OCI-LY3 (cell line): ENCODE measurements around the gene VWC2.

Source experiments
- H2AFZ ChIP-seq: fragments of 200-600, 300-600 bp; shearing (Covaris generic); 2 replicates; pipeline ENCODE4 v1.6.0; 2014; ENCODE audit warnings: antibody characterized with exemption, low read depth, low read length
- H3K27ac ChIP-seq: fragments of 200-600, 300-600 bp; sonication (generic); 2 replicates; pipeline ENCODE4 v1.5.1; 2014; ENCODE audit warnings: mild to moderate bottlenecking, low read length, moderate library complexity, mixed read lengths
- H3K27me3 ChIP-seq: fragments of 200-600, 300-600 bp; sonication (generic); 2 replicates; pipeline ENCODE4 v1.6.1; 2014; ENCODE audit warnings: low read depth, low read length, mixed read lengths
- H3K36me3 ChIP-seq: fragments of 200-600, 300-600 bp; sonication (generic); replicated peaks from 2 replicates; pipeline ENCODE3; 2014; ENCODE audit warnings: low read depth, low read length, mixed read lengths
- H3K4me1 ChIP-seq: fragments of 300-600, 200-600 bp; sonication (generic); 2 replicates; pipeline ENCODE4 v1.6.1; 2014; ENCODE audit warnings: low read length, mixed read lengths
- H3K4me2 ChIP-seq: fragments of 200-600, 300-600 bp; sonication (generic); 2 replicates; pipeline ENCODE4 v1.6.1; 2014; ENCODE audit warnings: low read length, mixed read lengths
- H3K4me3 ChIP-seq: fragments of 300-600, 200-600 bp; sonication (generic); 2 replicates; pipeline ENCODE4 v1.5.1; 2014; ENCODE audit warnings: antibody characterized with exemption, mild to moderate bottlenecking, low read length, moderate library complexity
- H3K79me2 ChIP-seq: fragments of 300-600, 200-600 bp; shearing (Covaris generic); 2 replicates; pipeline ENCODE4 v1.6.1; 2014; ENCODE audit warnings: mild to moderate bottlenecking, low read length, mixed read lengths
- H3K9ac ChIP-seq: fragments of 300-600, 200-600 bp; shearing (Covaris generic); 2 replicates; pipeline ENCODE4 v1.6.0; 2014; ENCODE audit warnings: mild to moderate bottlenecking, low read length, moderate library complexity
- H3K9me3 ChIP-seq: fragments of 200-600, 300-600 bp; shearing (Covaris generic); 2 replicates; pipeline ENCODE4 v1.6.1; 2014; ENCODE audit warnings: low read length, mixed read lengths; ENCODE audit not compliant: insufficient read depth
- H4K20me1 ChIP-seq: fragments of 200-600, 300-600 bp; sonication (generic); 2 replicates; pipeline ENCODE4 v1.6.1; 2016; ENCODE audit warnings: low read length, mixed read lengths; ENCODE audit not compliant: insufficient read depth
- CTCF ChIP-seq: fragments of 200-600, 300-600 bp; sonication (generic); IDR thresholded peaks from 2 replicates; pipeline ENCODE4 v1.5.1; 2014; ENCODE audit warnings: antibody characterized with exemption, low read length, low read depth
- EZH2phosphoT487 ChIP-seq: fragments of 200-600 bp; shearing (Covaris generic); IDR thresholded peaks from 2 replicates; pipeline ENCODE4 v1.6.1; 2018; ENCODE audit warnings: antibody characterized with exemption, mixed run types, low read depth

The VWC2 gene

GRCh38 chr7:49763791-49764190, 9.6 kb upstream of the VWC2 start:
- TF ChIP-seq EZH2phosphoT487 (no peak), CTCF (no peak)
- no peaks in the 10 kb centered on the region for H3K79me2 ChIP-seq
- no peaks in the 10 kb centered on the region for H3K9me3 ChIP-seq
- no peak overlapping the region for H3K27ac ChIP-seq
- peaks cover 32% of the 10 kb centered on the region for H3K4me1 ChIP-seq
- H2AFZ ChIP-seq: no peak overlapping the region
- H3K4me3 ChIP-seq: no peak overlapping the region
- peak overlapping the region; percentile 49 for H3K4me2 ChIP-seq
- H3K27me3 ChIP-seq: 0 out of 2 replicates have a peak, but pooled peaks cover 5% of the 10 kb centered on the region
- H4K20me1 ChIP-seq: no peaks in the 10 kb centered on the region
- no peaks in the 10 kb centered on the region for H3K36me3 ChIP-seq
- no peak overlapping the region for H3K9ac ChIP-seq

- H3K4me1 ChIP-seq: peaks cover 48% of the 10 kb centered on the region
- no peaks in the 10 kb centered on the region for H3K9me3 ChIP-seq
- no peak overlapping the region for H3K27ac ChIP-seq
- H3K4me2 ChIP-seq: peak overlapping the region; percentile 25
- H3K36me3 ChIP-seq: no peaks in the 10 kb centered on the region
- H3K9ac ChIP-seq: no peak overlapping the region
- no peaks in the 10 kb centered on the region for H4K20me1 ChIP-seq
- H3K27me3 ChIP-seq: 0 out of 2 replicates have a peak, but pooled peaks cover 8% of the 10 kb centered on the region
- no peak for TF ChIP-seq CTCF
- no peak for TF ChIP-seq EZH2phosphoT487
- H3K79me2 ChIP-seq: no peaks in the 10 kb centered on the region
- no peak overlapping the region for H2AFZ ChIP-seq
- H3K4me3 ChIP-seq: no peak overlapping the region
These were observed 6.5 kb upstream of the VWC2 start for GRCh38 chr7:49766966-49767365.

- Histone ChIP-seq H3K4me3 (no peak overlapping the region), H3K4me2 (peak overlapping the region; percentile 25), H2AFZ (no peak overlapping the region; the same call in 1 of the 2 replicates), H4K20me1 (no peaks in the 10 kb centered on the region), H3K9ac (no peak overlapping the region), H3K36me3 (no peaks in the 10 kb centered on the region), H3K9me3 (no peaks in the 10 kb centered on the region), H3K27me3 (0 out of 2 replicates have a peak, but pooled peaks cover 8% of the 10 kb centered on the region), H3K79me2 (no peaks in the 10 kb centered on the region), H3K27ac (no peak overlapping the region), H3K4me1 (peaks cover 48% of the 10 kb centered on the region)
- TF ChIP-seq EZH2phosphoT487 (no peak), CTCF (no peak)
These were observed 5.7 kb upstream of the VWC2 start for GRCh38 chr7:49767719-49768118.

- Histone ChIP-seq H3K36me3 (no peaks in the 10 kb centered on the region), H3K4me2 (no peak overlapping the region), H3K4me1 (peaks cover 48% of the 10 kb centered on the region), H2AFZ (no peak overlapping the region), H3K4me3 (no peak overlapping the region), H3K9ac (no peak overlapping the region), H4K20me1 (no peaks in the 10 kb centered on the region), H3K27ac (no peak overlapping the region), H3K9me3 (no peaks in the 10 kb centered on the region), H3K79me2 (no peaks in the 10 kb centered on the region), H3K27me3 (0 out of 2 replicates have a peak, but pooled peaks cover 6% of the 10 kb centered on the region)
- TF ChIP-seq EZH2phosphoT487 (no peak), CTCF (no peak)
These were observed 5.2 kb upstream of the VWC2 start for GRCh38 chr7:49768254-49768653.
